OCI-LY7 (cell line): ENCODE data around the gene GAPDH.

ENCODE experiments used
- CTCF ChIP-seq: fragments of 200-600 bp; sonication (generic); conservative IDR thresholded peaks from 2 replicates; pipeline ENCODE4 v1.5.1; 2014; ENCODE audit warnings: mild to moderate bottlenecking, antibody characterized with exemption, low read length, moderate library complexity, mixed read lengths
- EZH2phosphoT487 ChIP-seq: fragments of 200-600 bp; sonication (generic); IDR thresholded peaks from 2 replicates; pipeline ENCODE4 v1.6.1; 2018; ENCODE audit warnings: low read depth, borderline replicate concordance, mild to moderate bottlenecking, mixed run types, antibody characterized with exemption, low read length, moderate library complexity, mixed read lengths

DNA sequence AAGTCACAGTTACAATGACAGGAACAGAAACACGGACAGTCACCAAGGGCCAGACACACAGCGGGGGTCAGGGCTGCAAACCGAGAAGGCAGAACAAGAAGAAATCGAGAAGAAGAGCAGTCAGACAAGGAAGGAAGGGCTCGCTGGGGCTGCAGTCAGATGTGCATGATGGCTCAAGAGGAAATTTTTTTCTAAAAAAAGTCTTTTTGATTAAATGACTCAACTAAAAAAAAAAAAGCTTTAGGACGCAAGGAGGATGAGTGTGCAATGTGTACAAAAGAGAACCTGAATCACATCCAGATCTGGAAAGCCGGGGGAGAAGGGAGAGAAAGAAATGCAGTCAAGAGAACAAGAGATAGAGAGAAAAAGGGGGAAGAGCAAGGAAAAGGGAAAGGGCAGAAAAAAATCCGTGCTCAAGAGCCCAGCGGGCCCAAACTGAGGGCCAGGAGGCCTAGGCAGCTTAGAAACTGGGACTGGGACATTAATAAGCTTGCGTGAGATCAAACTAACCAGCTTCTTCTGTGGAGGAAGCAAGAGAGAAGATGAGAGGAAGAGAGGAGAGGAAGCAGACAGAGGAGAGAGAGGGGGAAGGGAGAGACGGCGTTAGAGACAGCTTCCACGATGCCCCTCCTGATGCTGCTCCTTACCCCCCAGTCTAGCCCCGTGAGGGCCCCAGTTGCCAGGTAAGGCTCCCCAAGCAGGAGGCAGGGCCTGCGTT lies 14.8 kb downstream of the GAPDH start:
- no peak for TF ChIP-seq CTCF
- TF ChIP-seq EZH2phosphoT487 = no peak
